Mesenteric fat pad (tissue), 1 donor: ENCODE results near the gene SERPINI1. TPM values are rescaled to one million over a fixed set of nuclear protein-coding genes. Genes with fewer than 3 reads are reported as not detected.
"Not testable (repeated sequence)": the region's sequence is repeated elsewhere in the genome, so short reads cannot be mapped to it uniquely, and the experiment has no call there.

Source experiments
- DNase-seq: peaks from one replicate; pipeline ENCODE4 v3.0.0-alpha.2; 2020; ENCODE audit warnings: low spot score
- total RNA-seq: library from RNA; stranded (reverse); fragmentation: NEBNext Ultra II Directional; extraction: Animal tissue kit (Norgen Biotek cat#: 25700); gene quantifications from one replicate; pipeline ENCODE4 v1.2.1, GENCODE V29; 2021
- donor health status: DM: yes; HTN: yes; CAD: no.

SERPINI1 gene
- total RNA-seq, 1 donor from 2014 or later: 2.2 TPM

DNA sequence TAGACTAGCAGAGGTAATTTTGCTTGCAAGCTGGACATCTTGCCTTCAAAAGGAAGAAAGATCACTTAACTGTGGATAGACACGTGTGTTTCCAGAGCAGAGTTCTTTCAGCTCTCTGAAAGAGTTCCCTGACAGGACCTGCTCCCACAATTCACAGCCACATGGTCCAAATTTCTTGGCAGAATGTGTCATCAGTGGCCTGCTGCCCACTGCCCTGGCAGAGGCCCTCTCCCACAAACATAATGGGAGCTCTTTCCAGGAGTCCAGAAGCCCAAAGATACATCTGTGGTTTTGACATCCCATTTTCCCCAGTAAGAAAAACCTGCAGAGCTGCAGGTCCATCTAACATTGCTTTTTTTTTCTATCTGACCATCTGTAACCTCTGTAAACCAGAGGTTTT lies 48.3 kb downstream of the SERPINI1 start:
- DNase-seq: no peak

GRCh38 chr3:167785790-167786189 lies 50.3 kb downstream of the SERPINI1 start:
- no peak for DNase-seq

DNA sequence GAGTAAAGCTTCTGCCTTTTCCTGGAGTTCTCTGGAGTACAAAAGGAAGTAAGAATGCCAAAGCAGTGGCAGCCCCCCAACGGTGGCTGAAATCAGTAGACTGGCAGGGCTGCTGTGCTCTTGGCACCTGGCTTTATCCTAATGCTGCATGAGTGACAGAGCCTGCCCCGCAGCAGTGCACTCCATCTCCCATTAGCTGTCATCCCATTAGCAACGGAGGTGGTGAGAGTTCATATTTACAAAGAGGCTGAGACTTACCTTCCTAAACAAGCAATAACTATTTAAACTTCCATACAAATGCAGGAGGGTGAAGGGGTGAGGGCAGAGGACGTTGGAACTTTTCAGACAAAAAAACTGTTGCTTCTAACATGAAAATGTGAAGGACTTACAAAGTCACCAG lies 51.9 kb downstream of the SERPINI1 start:
- no peak for DNase-seq

DNA sequence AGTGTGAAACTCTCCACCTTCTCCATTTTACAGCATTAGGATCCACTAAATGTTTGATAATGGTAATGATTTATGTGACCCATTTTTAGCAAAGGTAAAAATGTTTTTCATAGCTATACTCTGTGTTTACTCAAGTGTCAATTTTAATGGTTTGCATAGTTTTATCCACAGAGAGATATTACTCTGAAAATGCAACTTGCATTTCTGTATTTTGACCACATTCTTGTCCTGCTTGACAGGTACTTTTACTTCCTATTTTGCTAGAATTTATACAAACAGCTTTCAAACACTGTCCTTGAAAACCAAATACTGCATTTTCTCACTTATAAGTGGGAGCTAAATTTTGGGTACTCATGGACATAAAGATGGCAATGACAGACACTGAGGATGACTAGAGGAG lies 62.9 kb downstream of the SERPINI1 start:
- no peak for DNase-seq

DNA sequence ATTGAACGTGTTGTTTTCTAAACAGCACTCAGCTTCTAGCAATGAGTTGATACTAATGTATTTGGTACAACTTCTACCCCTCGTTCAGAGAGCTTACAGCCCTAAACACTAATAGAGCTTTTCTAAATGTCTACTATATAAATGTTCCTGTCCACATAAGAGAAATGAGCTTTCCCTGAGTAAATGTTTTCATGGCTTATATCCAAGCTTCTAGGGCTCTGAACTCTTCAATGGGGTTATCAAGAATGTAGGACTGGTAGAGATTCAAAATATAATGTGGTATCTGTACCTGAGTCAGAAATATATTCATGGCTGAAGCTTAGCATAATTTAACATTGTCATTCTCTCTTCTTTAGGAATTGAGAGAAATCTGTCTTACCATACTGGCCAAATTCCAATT lies 73.4 kb downstream of the SERPINI1 start:
- no peak for DNase-seq

DNA sequence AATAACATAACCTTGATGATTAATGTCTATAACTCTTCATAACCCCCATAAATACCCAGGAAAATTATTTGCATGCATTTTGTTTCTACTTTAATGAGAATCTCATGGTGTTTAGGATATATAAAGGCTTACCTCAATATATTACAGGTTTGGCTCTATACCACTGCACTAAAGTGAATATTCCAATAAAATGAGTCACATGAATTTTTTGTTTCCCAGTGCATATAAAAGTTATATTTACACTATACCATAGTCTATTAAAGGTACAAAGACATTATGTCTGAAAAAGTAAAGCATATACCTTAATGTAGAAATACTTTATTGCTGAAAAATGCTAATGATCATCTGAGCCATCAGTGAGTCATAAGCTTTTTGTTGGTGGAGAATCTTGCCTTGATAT lies 74.7 kb downstream of the SERPINI1 start:
- no peak for DNase-seq

GRCh38 chr3:167811031-167811430 lies 75.5 kb downstream of the SERPINI1 start:
- DNase-seq: no peak

- no peak for DNase-seq
These were observed 77.9 kb downstream of the SERPINI1 start for GRCh38 chr3:167813169-167814123.

DNA sequence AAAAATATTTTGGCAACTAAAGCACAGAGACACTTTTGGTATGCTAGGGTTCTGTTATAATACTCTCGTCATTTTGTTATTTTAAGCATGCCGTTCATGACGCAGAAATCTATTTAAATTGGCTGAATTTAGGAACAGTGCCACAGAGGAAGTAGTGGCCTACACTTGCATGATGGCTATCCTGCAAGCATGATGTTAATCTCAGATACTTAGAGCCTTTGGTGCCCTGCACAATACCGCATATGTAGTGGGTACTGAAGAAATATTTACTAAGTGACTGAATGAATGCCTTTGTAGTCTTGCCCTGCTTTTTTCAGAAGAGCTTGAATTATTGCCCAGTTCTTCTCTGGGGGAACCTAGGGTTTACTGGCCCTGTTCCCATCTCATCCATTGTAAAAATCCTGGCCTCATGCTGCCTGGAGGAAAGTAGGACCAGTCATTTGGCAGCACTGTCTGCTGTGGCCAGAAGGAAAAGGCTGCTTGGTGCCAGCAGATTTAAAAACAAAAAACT lies 79.0 kb downstream of the SERPINI1 start:
- DNase-seq: no peak

DNA sequence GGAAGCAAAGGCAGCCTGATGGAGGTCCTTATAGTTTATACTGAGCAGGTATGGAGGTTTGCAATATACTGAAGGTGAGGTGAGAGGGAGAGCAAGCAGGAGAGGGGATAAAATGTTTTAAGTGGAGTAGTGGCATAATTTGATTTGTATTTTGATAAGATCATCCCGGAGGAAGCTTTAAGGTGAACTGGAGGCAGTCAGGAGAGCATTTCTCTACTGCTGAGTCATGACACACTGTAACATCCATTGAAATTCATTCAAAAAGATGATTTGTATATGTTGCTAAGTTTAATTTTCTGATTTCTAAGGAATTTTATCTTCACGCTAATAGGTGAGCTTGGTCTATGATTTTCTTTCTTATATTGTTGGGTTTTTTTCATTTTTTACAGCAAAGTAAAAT lies 81.4 kb downstream of the SERPINI1 start:
- no peak for DNase-seq

DNA sequence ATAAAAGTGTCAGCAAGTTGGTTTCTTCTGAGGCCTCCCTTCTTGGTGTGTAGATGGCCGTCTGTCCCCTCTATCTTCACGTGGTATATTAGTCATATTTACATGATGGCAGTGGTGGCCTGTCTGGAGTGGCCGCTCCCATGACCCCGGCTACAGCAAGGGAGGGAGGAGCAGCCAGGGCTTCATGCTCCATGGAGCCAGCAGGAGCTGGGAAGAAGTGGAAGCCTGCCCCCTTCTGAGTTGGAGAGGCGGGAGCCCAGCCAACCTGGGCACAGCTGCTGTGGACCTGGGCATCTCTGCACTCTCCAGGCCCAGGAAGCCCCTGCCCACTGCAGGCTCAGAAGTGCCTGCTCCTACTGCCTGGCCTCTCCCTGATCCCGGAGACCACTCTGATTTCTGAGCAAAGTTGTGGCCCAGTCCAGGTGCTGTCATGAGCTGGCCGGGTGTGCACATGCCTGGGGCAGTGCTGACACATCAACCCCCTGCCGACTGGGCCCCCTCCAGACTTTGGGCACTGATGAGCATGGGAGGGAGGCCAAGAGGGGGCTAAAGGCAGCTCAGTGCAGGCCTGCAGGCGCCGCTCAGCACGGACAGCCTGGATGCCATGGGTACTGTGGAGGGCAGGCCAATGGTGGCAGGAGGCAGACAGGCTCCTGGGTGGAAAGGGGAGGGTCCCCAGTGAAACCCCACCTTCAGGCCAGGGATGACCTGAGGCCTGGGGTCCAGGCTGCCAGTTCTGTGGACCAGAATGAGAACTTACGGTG lies 84.8 kb downstream of the SERPINI1 start:
- DNase-seq: no peak

DNA sequence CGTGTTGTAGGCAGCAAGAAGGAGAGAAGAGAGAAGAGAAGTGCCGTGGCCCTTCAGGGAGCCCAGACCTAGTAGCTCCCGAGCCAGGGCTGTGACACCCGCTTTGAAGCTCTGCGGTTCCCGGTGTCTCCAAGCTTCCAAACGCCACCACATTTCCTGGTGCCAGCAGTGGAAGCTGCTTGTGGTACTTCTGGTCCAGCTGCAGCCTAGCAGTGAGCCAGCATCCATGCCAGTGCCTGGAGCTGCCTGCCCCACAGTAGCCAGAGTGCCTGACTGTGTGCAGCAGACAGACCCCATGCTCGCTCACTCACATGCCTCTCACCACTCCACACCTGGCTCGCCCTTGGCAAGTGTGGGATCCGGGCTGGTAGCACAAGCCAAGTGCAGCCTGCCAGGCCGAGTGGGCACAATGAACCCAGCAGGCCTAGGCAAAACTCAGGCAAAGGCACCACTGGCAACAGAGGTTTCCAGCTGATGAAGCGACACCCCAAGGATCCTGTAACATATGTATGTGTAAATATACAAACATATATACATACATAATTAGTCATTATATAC lies 85.8 kb downstream of the SERPINI1 start:
- DNase-seq: no peak

GRCh38 chr3:167823738-167824137 lies 88.2 kb downstream of the SERPINI1 start:
- no peak for DNase-seq

DNA sequence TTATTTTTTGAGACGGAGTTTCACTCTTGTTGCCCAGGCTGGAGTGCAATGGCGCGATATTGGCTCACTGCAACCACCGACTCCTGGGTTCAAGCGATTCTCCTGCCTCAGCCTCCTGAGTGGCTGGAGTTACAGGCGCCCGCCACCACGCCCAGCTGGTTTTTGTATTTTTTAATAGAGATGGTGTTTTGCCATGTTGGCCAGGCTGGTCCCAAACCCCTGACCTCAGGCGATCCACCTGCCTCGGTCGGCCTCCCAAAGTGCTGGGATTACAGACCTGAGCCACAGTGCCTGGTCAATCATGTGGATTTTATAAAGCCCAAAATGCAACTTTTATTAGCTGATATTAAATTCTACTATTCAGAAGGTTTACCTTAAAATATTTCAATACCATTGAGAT lies 92.1 kb downstream of the SERPINI1 start:
- not testable (repeated sequence) for DNase-seq

DNA sequence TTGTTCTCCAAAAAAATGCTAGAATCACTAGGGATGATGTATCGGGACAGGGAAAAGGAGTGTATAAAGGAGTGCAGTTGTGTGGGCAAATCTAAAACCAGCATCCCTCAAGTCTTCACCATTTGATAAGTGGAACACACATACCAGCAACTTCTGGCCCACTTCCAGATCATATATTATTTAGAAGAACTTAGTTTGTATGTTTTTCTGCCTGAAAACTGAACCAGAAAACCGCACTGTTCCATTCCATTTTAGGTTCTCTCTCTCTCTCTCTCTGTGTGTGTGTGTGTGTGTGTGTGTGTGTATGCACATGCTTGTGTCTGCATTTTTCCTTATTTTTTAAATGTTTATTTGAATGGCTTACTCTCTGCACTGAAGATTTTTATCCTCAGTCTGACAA lies 93.5 kb downstream of the SERPINI1 start:
- no peak for DNase-seq

DNA sequence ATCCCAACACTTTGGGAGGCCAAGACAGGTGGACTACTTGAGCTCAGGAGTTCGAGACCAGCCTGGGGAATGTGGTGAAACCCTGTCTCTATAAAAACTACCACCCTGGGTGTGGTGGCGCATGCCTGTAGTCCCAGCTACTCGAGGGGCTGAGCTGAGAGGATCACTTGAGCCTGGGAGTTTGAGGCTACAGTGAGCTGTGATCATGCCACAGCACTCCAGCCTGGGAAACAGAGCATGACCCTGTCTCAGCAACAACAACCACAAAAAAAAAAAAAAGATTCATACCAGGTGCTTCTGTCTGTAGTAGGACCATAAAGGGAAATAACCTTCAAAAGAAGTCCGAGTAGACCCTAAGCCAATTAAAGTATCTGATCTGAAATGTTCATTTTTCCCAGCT lies 94.5 kb downstream of the SERPINI1 start:
- DNase-seq: no peak

DNA sequence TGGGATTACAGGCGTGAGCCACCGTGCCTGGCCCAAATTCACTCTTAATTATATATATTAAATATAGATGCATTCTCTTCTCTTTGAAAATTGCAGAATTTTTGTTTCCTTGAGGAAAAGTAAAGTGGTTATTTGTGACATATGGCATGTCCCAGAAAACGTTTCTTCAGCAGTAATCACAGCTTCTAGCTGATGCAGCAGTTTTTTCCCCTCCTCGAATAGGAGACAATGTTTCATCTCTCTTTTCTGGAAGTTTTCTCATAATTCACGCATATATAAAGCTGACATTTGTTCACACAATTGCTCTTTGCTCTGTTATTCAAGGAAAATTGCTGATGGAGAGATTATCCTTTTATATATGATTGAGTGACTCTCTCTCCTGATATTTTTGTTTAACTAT lies 99.8 kb downstream of the SERPINI1 start:
- DNase-seq: no peak

DNA sequence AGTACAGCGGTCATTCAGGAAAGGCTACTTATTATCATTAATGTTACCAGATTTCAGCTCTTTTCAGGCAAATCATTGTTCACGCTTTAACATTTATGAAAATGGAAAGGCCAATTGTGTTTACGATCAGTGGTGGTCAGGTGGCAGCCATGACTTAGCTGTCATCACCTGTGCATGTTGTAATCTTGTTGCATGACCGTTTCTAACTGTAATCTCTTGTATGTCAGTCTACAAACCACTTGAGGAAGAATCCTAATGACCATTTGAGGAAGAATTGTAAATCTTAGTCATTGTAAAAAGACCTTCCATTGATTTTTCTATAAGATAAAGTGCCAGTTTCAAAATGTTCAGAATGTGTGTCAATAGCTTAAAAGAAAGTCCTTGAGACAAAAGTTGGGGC lies 100.4 kb downstream of the SERPINI1 start:
- no peak for DNase-seq

DNA sequence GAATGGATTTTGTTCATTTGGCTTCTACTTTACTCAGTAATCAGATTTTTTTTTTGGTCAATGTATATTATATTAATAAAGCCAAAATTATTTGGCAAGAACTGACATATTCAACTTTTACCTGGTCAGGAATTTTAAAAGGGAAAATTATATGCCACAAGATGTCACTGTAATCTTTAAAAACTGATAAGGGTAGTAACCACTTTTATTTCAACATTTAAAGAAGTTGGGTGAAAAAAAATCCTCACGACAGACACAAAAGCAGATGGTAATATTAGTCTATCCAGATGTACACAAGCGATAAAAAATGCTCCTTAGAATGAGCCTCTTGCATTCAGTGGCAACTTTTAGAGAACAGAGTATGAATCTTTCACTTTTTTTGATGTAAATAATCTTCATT lies 101.9 kb downstream of the SERPINI1 start:
- DNase-seq: no peak

- no peak for DNase-seq
These were observed 104.1 kb downstream of the SERPINI1 start for GRCh38 chr3:167839460-167840134.

DNA sequence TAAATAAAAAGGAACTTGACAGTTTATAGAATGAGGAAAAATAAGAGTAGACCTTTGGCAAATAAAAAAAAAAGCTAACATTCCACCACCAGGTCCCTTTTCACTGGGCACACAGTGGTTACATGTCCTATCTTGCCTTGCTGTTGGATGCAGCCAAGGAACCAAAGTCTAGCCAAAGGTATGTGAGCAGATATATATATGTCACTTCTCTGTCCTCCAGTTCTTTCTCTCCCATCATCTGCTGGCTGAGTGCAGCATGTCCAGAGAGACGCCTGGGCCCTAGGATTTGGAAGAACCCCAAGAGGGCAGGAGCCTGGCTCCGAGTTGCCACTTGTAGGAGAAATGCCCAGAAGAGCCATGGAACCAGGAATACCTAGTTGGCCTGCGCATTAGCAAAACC lies 104.7 kb downstream of the SERPINI1 start:
- DNase-seq: no peak
